ENCODE results near the gene SH3BP4. TPM values are rescaled to one million over a fixed set of nuclear protein-coding genes. Genes with fewer than 3 reads are reported as not detected.

The SH3BP4 gene
- total and polyA plus RNA-seq, 2 of the 13 experiments (the other 11 are each of a cell fraction or from before 2014, with no cell fraction given), result 34.6 to 99.1 TPM

DNA sequence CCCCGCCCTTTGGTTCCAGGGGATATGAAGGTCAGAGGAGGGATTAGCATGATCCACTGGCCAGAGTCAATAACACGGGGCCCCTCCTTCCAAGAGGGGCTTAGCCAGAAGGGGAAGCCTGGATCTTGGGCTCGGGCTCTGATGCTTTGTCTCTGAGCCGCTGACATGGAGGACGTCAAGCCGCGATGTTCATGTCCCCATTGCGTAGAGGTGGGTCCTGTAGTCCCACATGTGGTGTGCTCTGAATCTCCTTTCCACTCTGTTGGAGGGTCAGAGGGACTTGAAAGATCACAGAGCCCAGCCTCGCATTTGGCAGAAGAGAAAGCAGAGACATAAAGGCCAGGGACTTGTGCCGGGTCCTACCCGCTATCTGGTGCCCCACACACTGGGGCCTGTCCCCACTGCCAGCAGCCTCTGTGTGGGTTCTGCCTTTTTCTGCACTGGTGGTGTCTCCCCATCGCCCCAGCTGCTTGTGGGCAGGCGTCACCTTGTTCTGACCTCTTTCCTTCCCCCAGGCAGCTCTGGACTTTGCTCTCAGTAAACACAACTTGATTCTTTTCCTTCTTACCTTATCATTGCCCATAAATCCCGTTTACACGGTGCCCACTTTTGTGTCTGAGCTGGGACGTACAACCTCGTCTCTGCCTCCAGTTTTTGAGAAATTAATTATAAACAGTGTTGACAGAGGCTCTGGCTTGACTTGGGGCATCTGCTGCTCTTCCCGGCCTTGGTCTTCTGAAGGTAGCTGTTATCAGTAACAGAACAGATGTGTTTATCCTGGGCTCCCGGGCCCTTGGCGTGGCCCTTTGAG lies 48.8 kb downstream of the SH3BP4 start (continued):
- TF ChIP-seq, protein P1, sequence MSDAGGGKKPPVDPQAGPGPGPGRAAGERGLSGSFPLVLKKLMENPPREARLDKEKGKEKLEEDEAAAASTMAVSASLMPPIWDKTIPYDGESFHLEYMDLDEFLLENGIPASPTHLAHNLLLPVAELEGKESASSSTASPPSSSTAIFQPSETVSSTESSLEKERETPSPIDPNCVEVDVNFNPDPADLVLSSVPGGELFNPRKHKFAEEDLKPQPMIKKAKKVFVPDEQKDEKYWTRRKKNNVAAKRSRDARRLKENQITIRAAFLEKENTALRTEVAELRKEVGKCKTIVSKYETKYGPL (CRISPR knock-in tag; IDR thresholded peaks at IDR 0.05), result no peak
- no peak for TF ChIP-seq ZNF773 (CRISPR knock-in tag; IDR thresholded peaks at IDR 0.05; ENCODE audit: borderline replicate concordance)
- no peak for TF ChIP-seq JDP2 (CRISPR knock-in tag; IDR thresholded peaks at IDR 0.05; ENCODE audit: borderline replicate concordance)
- TF ChIP-seq ZNF703 (CRISPR knock-in tag; IDR thresholded peaks at IDR 0.05; ENCODE audit: borderline replicate concordance), result no peak
- TF ChIP-seq HIVEP1 (CRISPR knock-in tag; IDR thresholded peaks at IDR 0.05), result peak; percentile 20; the same call in 1 of the 2 replicates
- TF ChIP-seq, protein P2, sequence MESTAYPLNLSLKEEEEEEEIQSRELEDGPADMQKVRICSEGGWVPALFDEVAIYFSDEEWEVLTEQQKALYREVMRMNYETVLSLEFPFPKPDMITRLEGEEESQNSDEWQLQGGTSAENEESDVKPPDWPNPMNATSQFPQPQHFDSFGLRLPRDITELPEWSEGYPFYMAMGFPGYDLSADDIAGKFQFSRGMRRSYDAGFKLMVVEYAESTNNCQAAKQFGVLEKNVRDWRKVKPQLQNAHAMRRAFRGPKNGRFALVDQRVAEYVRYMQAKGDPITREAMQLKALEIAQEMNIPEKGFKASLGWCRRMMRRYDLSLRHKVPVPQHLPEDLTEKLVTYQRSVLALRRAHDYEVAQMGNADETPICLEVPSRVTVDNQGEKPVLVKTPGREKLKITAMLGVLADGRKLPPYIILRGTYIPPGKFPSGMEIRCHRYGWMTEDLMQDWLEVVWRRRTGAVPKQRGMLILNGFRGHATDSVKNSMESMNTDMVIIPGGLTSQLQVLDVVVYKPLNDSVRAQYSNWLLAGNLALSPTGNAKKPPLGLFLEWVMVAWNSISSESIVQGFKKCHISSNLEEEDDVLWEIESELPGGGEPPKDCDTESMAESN (CRISPR knock-in tag; conservative IDR thresholded peaks at IDR 0.05), result no peak
- TF ChIP-seq, protein P3, sequence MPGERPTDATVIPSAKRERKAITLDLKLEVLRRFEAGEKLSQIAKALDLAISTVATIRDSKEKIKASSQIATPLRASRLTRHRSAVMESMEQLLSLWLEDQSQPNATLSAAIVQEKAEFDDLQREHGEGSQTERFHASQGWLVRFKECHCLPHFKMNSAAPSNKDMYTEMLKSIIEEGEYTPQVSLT (CRISPR knock-in tag; IDR thresholded peaks at IDR 0.05; ENCODE audit: borderline replicate concordance, low read depth), result no peak
- TF ChIP-seq, protein P4, sequence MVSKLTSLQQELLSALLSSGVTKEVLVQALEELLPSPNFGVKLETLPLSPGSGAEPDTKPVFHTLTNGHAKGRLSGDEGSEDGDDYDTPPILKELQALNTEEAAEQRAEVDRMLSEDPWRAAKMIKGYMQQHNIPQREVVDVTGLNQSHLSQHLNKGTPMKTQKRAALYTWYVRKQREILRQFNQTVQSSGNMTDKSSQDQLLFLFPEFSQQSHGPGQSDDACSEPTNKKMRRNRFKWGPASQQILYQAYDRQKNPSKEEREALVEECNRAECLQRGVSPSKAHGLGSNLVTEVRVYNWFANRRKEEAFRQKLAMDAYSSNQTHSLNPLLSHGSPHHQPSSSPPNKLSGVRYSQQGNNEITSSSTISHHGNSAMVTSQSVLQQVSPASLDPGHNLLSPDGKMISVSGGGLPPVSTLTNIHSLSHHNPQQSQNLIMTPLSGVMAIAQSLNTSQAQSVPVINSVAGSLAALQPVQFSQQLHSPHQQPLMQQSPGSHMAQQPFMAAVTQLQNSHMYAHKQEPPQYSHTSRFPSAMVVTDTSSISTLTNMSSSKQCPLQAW (CRISPR knock-in tag; IDR thresholded peaks at IDR 0.05), result peak; percentile 45; the same call in 1 of the 2 replicates
- peak; percentile 63; the same call in 1 of the 2 replicates for TF ChIP-seq TBX2 (CRISPR knock-in tag; IDR thresholded peaks at IDR 0.05; ENCODE audit: borderline replicate concordance)
- TF ChIP-seq SNAI1 (CRISPR knock-in tag; IDR thresholded peaks at IDR 0.05; ENCODE audit: borderline replicate concordance), result no peak
- TF ChIP-seq ZMYM3 (CRISPR knock-in tag; IDR thresholded peaks at IDR 0.05), result 0 out of 2 replicates have a peak, but pooled peaks have one; percentile 29
- TF ChIP-seq RXRB (CRISPR knock-in tag; IDR thresholded peaks at IDR 0.05; ENCODE audit: borderline replicate concordance), result peak; percentile 94
- TF ChIP-seq ARNT2 (CRISPR knock-in tag; IDR thresholded peaks at IDR 0.05; ENCODE audit: low read depth), result peak; percentile 14; the same call in 1 of the 2 replicates
- TF ChIP-seq, protein P5, sequence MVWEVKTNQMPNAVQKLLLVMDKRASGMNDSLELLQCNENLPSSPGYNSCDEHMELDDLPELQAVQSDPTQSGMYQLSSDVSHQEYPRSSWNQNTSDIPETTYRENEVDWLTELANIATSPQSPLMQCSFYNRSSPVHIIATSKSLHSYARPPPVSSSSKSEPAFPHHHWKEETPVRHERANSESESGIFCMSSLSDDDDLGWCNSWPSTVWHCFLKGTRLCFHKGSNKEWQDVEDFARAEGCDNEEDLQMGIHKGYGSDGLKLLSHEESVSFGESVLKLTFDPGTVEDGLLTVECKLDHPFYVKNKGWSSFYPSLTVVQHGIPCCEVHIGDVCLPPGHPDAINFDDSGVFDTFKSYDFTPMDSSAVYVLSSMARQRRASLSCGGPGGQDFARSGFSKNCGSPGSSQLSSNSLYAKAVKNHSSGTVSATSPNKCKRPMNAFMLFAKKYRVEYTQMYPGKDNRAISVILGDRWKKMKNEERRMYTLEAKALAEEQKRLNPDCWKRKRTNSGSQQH (CRISPR knock-in tag; IDR thresholded peaks at IDR 0.05; ENCODE audit: low read depth), result no peak
- no peak for TF ChIP-seq KLF12 (CRISPR knock-in tag; IDR thresholded peaks at IDR 0.05; ENCODE audit: borderline replicate concordance)
- peak; percentile 69 for TF ChIP-seq NR2F6 (IDR thresholded peaks at IDR 0.05)
- TF ChIP-seq NR2F6 (CRISPR knock-in tag; IDR thresholded peaks at IDR 0.05), result peak; percentile 81
- peak; percentile 74 for TF ChIP-seq SALL1 (CRISPR knock-in tag; IDR thresholded peaks at IDR 0.05)
- TF ChIP-seq THAP11 (CRISPR knock-in tag; IDR thresholded peaks at IDR 0.05), result peak; percentile 39; the same call in 1 of the 2 replicates
- no peak for TF ChIP-seq TBX3 (IDR thresholded peaks at IDR 0.05; ENCODE audit: borderline replicate concordance)
- TF ChIP-seq ZNF496 (CRISPR knock-in tag; IDR thresholded peaks at IDR 0.05; ENCODE audit: insufficient replicate concordance), result no peak

Data from HepG2 (cell line).